PFSK-1 (cell line): ENCODE data around the gene GALNTL6.

Experiments used
- FOXP2 ChIP-seq: optimal IDR thresholded peaks from 2 replicates; pipeline ENCODE3; 2011; ENCODE audit warnings: borderline replicate concordance, control low read depth, inconsistent platforms; ENCODE audit not compliant: insufficient read depth; ENCODE audit errors: extremely low read length, extremely low read depth
- POLR2AphosphoS5 ChIP-seq: IDR thresholded peaks from 2 replicates; pipeline ENCODE4 v1.6.1; 2012; ENCODE audit warnings: low read depth, mild to moderate bottlenecking, control low read depth, low read length, moderate library complexity
- SIN3A ChIP-seq: IDR thresholded peaks from 2 replicates; pipeline ENCODE4 v1.6.1; 2012; ENCODE audit warnings: mild to moderate bottlenecking, low read length, moderate library complexity, borderline replicate concordance; ENCODE audit not compliant: insufficient read depth
- TAF1 ChIP-seq: IDR thresholded peaks from 2 replicates; pipeline ENCODE4 v1.6.1; 2012; ENCODE audit warnings: low read length, control low read depth, borderline replicate concordance; ENCODE audit not compliant: insufficient read depth
- TF ChIP-seq, protein P1 (sequence below), 2 experiments: IDR thresholded peaks; 2 replicates each; pipeline versions ENCODE4 v1.6.1 to v1.8.0; 2011 to 2012; ENCODE audit warnings: low read depth in 2 of 2, low read length in 2 of 2, control low read depth in 1 of 2, inconsistent platforms in 1 of 2, mild to moderate bottlenecking in 1 of 2, moderate library complexity in 1 of 2; ENCODE audit not compliant: insufficient read depth in 1 of 2

The GALNTL6 gene

GRCh38 chr4:172751550-172751949, 938.3 kb downstream of the GALNTL6 start:
- TF ChIP-seq TAF1: no peak
- no peak for TF ChIP-seq FOXP2
- TF ChIP-seq, protein P1, sequence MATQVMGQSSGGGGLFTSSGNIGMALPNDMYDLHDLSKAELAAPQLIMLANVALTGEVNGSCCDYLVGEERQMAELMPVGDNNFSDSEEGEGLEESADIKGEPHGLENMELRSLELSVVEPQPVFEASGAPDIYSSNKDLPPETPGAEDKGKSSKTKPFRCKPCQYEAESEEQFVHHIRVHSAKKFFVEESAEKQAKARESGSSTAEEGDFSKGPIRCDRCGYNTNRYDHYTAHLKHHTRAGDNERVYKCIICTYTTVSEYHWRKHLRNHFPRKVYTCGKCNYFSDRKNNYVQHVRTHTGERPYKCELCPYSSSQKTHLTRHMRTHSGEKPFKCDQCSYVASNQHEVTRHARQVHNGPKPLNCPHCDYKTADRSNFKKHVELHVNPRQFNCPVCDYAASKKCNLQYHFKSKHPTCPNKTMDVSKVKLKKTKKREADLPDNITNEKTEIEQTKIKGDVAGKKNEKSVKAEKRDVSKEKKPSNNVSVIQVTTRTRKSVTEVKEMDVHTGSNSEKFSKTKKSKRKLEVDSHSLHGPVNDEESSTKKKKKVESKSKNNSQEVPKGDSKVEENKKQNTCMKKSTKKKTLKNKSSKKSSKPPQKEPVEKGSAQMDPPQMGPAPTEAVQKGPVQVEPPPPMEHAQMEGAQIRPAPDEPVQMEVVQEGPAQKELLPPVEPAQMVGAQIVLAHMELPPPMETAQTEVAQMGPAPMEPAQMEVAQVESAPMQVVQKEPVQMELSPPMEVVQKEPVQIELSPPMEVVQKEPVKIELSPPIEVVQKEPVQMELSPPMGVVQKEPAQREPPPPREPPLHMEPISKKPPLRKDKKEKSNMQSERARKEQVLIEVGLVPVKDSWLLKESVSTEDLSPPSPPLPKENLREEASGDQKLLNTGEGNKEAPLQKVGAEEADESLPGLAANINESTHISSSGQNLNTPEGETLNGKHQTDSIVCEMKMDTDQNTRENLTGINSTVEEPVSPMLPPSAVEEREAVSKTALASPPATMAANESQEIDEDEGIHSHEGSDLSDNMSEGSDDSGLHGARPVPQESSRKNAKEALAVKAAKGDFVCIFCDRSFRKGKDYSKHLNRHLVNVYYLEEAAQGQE (IDR thresholded peaks at IDR 0.05; ENCODE audit: insufficient read depth in 1 of 2, low read depth in 2 of 2, low read length in 2 of 2): no peak
- TF ChIP-seq SIN3A: no peak
- no peak for TF ChIP-seq POLR2AphosphoS5

DNA sequence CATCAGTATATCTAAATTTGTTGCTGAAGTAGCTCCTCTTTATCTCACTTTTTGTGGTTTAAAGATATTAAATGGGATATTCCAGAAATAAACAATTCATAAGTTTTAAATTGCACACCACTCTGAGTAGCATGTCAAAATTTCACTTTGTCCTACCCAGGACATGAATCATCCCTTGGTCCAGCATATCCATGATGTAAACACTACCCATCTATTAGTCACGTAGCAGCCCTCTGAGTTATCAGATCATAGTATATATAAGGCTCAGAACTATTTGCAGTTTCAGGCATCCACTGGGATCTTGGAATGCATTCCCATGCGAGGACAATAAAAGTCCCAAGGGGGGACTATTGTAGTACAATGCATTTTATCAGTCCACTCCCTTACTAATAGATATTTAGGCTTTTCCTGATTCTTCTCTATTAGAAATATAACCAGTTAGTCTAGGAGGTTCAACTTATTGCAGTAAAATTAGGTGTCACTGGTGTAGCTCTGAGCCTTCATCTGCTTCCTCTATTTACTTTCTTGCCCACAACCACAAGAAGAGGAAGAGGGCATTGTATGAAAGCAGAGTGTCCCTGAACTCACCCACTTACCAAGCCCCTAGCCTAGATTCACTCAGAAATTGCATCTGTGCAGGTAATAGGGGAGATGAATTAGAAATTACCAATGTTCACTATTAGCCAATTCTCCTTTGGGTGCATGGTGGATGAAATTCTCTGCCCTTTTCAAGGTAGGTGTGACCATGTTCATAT, 945.6 kb downstream of the GALNTL6 start:
- TF ChIP-seq TAF1: no peak
- TF ChIP-seq FOXP2: no peak
- no peak for TF ChIP-seq SIN3A
- TF ChIP-seq POLR2AphosphoS5: no peak
- TF ChIP-seq, protein P1 (IDR thresholded peaks at IDR 0.05; ENCODE audit: insufficient read depth in 1 of 2, low read depth in 2 of 2, low read length in 2 of 2): no peak

- no peak for TF ChIP-seq TAF1
- TF ChIP-seq, protein P1 (IDR thresholded peaks at IDR 0.05; ENCODE audit: insufficient read depth in 1 of 2, low read depth in 2 of 2, low read length in 2 of 2): no peak
- no peak for TF ChIP-seq POLR2AphosphoS5
- TF ChIP-seq SIN3A: no peak
- TF ChIP-seq FOXP2: no peak
Measured at GRCh38 chr4:172760512-172760911, 947.3 kb downstream of the GALNTL6 start.

GRCh38 chr4:172762895-172763294, 949.7 kb downstream of the GALNTL6 start:
- no peak for TF ChIP-seq SIN3A
- no peak for TF ChIP-seq POLR2AphosphoS5
- TF ChIP-seq FOXP2: no peak
- TF ChIP-seq TAF1: no peak
- TF ChIP-seq, protein P1 (IDR thresholded peaks at IDR 0.05; ENCODE audit: insufficient read depth in 1 of 2, low read depth in 2 of 2, low read length in 2 of 2): no peak

DNA sequence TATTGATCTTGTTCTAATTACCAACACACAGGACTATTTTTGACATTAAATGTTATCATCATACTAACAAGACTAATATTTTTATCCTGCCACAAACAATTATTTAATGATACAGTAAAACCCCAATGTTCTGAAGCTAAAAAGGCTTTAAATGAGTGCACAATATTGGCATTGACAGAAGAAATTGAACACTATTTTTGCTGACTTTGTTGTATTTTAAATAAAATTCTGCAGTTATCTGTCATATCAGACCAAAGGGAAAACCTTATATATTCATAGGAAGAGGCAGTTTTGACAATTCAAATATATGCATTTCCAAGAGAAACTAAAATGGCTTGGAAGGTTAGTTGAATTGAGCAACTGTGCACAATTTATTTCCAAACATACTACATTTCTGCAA, 957.6 kb downstream of the GALNTL6 start:
- TF ChIP-seq SIN3A (no peak), POLR2AphosphoS5 (no peak), TAF1 (no peak), FOXP2 (no peak)
- TF ChIP-seq, protein P1 (IDR thresholded peaks at IDR 0.05; ENCODE audit: insufficient read depth in 1 of 2, low read depth in 2 of 2, low read length in 2 of 2): no peak
